ENCODE measurements around the gene AUNIP. TPM values are rescaled to one million over a fixed set of nuclear protein-coding genes. Genes with fewer than 3 reads are reported as not detected.

Gene AUNIP
- total RNA-seq, 1 experiment from 2014 or later: 22.2 TPM

DNA sequence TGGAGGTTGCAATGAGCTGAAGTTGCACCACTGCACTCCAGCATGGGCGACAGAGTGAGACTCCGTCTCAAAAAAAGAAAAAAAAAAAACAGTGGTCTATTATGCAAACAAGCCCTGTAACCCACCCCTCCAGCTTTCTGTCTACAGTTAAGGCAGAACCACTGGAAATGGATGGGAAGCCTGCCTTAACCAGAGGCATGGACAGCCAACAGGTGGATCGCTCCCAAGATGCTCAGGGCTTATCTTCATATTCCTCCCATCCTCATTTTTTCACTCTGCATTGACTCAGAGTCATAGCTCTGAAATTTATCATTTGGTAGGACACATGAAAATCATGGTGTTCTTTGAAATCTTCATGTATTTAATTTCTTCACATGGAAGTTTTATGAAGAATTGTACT is 30.8 kb downstream of the AUNIP start:
- no peak overlapping the region for H4K5ac ChIP-seq (ENCODE audit: insufficient read length, low read depth, low read length)
- no CpG with 5 or more reads among the region's 3 CpGs for WGBS (ENCODE audit: extremely low coverage, insufficient read length, low lambda C conversion rate)

More for the DNA sequence above, 30.8 kb downstream of the AUNIP start:
- Histone ChIP-seq H4K8ac (replicated peaks; ENCODE audit: insufficient read length, low read depth, low read length) (no peak overlapping the region), H3K23ac (ENCODE audit: insufficient read length, low read depth, low read length) (no peak overlapping the region), H3K9ac (ENCODE audit: extremely low read depth, insufficient read length, low read length) (no peak overlapping the region), H3K27me3 (ENCODE audit: insufficient read depth, low read length) (no peaks in the 10 kb centered on the region), H2AFZ (ENCODE audit: low read length) (no peak overlapping the region), H3T11ph (ENCODE audit: low read length) (no peak overlapping the region), H3K4me1 (ENCODE audit: insufficient read depth, low read length) (no peaks in the 10 kb centered on the region), H2BK12ac (ENCODE audit: insufficient read length, low read depth, low read length) (no peak overlapping the region), H3K56ac (ENCODE audit: insufficient read length, low read depth, low read length) (no peak overlapping the region), H4K91ac (ENCODE audit: insufficient read length, low read depth, low read length) (no peak overlapping the region), H2AK5ac (ENCODE audit: insufficient read length, low read length) (no peak overlapping the region), H2BK20ac (ENCODE audit: low read depth, low read length, poor library complexity, severe bottlenecking) (no peak overlapping the region), H3K4me2 (ENCODE audit: insufficient read depth, insufficient read length, low read length) (no peak overlapping the region), H3K9me3 (ENCODE audit: control insufficient read depth, low read depth, low read length) (no peaks in the 10 kb centered on the region), H3K27ac (ENCODE audit: insufficient read length, low read depth, low read length) (no peak overlapping the region), H3K4ac (ENCODE audit: low read depth, low read length) (no peak overlapping the region), H3K18ac (ENCODE audit: insufficient read length, low read depth, low read length) (no peak overlapping the region), H3K79me2 (ENCODE audit: insufficient read depth, low read length) (no peaks in the 10 kb centered on the region), H4K20me1 (ENCODE audit: control insufficient read depth, insufficient read depth, insufficient read length) (no peaks in the 10 kb centered on the region), H3K14ac (ENCODE audit: insufficient read depth, low read length) (no peak overlapping the region), H2BK120ac (ENCODE audit: low read depth, low read length, poor library complexity, severe bottlenecking) (no peak overlapping the region), H3K79me1 (ENCODE audit: insufficient read depth, low read depth, low read length, poor library complexity, severe bottlenecking) (no peaks in the 10 kb centered on the region), H3K23me2 (ENCODE audit: insufficient read length, low read depth, low read length, poor library complexity, severe bottlenecking) (no peaks in the 10 kb centered on the region), H2BK5ac (ENCODE audit: insufficient read length, low read length) (no peak overlapping the region), H2BK15ac (ENCODE audit: low read depth, low read length) (no peak overlapping the region)
- Mint-ChIP-seq H3K9me3 (no peaks in the 10 kb centered on the region), H3K4me1 (no peaks in the 10 kb centered on the region), H3K4me3 (no peak overlapping the region), H3K27me3 (ENCODE audit: low read depth) (no peaks in the 10 kb centered on the region; the same call in 1 of the 2 replicates), H3K36me3 (ENCODE audit: insufficient read depth in 1 of 3, low read depth in 3 of 3) (peaks cover 11 to 65% (median 56%) of the 10 kb centered on the region in 3 experiments; a peak in 6 of 7 replicates), H3K27ac (no peak overlapping the region)
- DNase-seq: no peak
- TF ChIP-seq, protein P1, sequence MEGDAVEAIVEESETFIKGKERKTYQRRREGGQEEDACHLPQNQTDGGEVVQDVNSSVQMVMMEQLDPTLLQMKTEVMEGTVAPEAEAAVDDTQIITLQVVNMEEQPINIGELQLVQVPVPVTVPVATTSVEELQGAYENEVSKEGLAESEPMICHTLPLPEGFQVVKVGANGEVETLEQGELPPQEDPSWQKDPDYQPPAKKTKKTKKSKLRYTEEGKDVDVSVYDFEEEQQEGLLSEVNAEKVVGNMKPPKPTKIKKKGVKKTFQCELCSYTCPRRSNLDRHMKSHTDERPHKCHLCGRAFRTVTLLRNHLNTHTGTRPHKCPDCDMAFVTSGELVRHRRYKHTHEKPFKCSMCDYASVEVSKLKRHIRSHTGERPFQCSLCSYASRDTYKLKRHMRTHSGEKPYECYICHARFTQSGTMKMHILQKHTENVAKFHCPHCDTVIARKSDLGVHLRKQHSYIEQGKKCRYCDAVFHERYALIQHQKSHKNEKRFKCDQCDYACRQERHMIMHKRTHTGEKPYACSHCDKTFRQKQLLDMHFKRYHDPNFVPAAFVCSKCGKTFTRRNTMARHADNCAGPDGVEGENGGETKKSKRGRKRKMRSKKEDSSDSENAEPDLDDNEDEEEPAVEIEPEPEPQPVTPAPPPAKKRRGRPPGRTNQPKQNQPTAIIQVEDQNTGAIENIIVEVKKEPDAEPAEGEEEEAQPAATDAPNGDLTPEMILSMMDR (conservative IDR thresholded peaks at IDR 0.05): no peak

Measured in H9 (cell line).